ENCODE results near the gene LRRC4B.

- TF ChIP-seq, protein P1, sequence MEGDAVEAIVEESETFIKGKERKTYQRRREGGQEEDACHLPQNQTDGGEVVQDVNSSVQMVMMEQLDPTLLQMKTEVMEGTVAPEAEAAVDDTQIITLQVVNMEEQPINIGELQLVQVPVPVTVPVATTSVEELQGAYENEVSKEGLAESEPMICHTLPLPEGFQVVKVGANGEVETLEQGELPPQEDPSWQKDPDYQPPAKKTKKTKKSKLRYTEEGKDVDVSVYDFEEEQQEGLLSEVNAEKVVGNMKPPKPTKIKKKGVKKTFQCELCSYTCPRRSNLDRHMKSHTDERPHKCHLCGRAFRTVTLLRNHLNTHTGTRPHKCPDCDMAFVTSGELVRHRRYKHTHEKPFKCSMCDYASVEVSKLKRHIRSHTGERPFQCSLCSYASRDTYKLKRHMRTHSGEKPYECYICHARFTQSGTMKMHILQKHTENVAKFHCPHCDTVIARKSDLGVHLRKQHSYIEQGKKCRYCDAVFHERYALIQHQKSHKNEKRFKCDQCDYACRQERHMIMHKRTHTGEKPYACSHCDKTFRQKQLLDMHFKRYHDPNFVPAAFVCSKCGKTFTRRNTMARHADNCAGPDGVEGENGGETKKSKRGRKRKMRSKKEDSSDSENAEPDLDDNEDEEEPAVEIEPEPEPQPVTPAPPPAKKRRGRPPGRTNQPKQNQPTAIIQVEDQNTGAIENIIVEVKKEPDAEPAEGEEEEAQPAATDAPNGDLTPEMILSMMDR (IDR thresholded peaks at IDR 0.05): no peak
- TF ChIP-seq POLR2A (IDR thresholded peaks at IDR 0.05): no peak
Measured at GRCh38 chr19:50516456-50516855, 51.8 kb downstream of the LRRC4B start.
